Measurements from ENCODE around the gene ARID1A.
"Not testable (repeated sequence)": the region's sequence is repeated elsewhere in the genome, so short reads cannot be mapped to it uniquely, and the experiment has no call there.

The ARID1A gene

DNA sequence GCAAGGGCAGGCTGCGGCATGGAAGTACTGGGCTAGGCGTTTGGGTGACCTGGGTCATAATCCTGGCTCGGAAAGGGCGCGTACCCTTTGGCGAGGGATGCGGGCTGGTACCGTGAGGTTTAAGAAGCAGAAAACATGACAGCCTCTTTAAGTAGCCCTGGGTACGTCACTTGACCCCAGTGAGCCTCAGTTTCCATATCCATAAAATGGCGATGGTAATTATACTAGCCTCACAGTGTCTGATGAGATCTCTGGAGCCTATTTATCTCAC is 92.6 kb downstream of the ARID1A start:
- no peak for DNase-seq (ENCODE audit: low read depth)

GRCh38 chr1:26788836-26789611 is 93.2 kb downstream of the ARID1A start:
- DNase-seq (ENCODE audit: low read depth), result peak; percentile 77

DNA sequence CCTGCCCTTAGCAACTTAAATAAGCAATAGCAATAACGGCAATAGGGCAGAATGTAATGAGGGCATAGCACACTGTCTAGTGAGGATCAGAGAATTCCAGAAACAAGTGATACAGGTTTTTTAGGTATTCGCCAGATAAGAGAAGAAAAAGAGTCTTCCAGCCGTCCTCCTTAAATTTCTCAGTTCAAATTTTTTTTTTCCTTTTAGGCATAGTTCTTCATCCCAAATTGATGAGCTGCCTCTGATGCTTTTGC is 93.7 kb downstream of the ARID1A start:
- no peak for DNase-seq (ENCODE audit: low read depth)

- DNase-seq (ENCODE audit: low read depth), result no peak
Measured at GRCh38 chr1:26789931-26790330, 94.1 kb downstream of the ARID1A start.

DNA sequence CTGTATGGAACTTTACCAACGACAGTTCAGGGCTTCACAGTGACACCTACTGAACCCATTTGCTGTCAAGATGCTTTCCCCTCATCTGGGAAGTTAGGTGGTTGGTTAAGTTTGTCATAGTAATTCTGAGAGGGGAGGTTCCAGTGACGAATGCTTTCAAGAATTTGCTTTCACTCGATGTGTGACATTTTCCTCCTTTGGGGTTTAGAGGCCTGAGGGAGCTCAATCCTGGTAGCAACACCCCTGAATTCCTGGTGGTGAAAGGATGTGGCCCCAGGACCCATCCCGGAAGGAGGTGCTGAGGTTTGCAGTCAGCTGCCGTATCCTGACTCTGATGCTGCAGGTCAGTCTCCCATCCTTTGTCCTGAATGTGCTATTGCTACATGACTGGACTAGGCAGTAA is 94.7 kb downstream of the ARID1A start:
- no peak for DNase-seq (ENCODE audit: low read depth)

DNA sequence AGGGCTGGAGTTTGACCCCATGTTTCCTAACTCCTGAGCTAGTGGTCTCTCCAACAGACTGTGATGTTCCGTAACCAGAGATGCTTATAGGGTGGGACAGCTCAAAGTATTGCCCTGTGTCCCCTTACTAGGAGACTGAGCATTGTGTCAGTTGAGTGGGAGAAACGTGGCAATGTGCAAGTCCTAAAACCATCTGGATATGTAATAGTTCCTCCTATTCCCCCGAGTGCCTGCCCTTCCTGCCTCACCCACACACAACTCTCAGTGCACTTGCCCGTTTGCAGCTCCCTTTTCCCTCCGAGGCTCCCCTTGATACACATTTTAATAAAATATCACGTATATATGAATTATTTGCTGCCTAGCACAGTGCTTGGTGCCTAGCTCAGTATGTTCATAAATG is 95.3 kb downstream of the ARID1A start:
- no peak for DNase-seq (ENCODE audit: low read depth)

DNA sequence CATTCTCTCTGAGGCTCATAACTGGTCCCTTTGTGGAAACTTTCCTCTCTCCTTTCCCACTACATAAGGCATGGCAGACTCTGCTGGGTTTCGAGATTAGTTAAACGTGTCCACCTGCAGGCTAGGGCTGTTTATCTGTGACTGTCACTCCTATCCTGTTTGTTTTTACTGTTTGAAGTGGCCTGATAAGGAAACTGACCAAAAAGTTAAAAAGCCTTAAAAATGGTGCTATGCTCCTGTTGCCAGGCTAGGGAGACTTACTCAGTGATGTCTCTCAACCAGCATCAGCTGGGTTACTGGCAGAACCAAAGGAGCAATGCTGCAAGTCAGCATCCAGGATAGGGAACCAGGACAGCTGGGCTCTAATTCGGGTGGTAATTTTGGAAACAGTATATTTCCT is 95.8 kb downstream of the ARID1A start:
- DNase-seq (ENCODE audit: low read depth), result no peak

- no peak for DNase-seq (ENCODE audit: low read depth)
Measured at GRCh38 chr1:26792924-26793323, 97.1 kb downstream of the ARID1A start.

DNA sequence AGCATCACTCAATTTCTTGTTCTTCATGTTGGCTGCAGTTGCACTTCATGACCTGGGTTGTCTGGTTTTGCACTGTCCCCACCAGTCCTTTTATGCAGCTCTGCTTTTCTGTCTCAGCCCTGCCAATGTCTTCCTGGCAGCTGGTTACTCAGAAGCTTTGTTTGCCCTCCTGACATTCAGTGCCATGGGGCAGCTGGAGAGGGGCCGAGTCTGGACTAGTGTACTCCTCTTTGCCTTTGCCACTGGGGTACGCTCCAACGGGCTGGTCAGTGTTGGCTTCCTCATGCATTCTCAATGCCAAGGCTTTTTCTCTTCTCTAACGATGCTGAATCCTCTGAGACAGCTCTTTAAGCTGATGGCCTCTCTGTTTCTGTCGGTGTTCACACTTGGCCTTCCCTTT is 98.6 kb downstream of the ARID1A start:
- DNase-seq (ENCODE audit: low read depth), result no peak

DNA sequence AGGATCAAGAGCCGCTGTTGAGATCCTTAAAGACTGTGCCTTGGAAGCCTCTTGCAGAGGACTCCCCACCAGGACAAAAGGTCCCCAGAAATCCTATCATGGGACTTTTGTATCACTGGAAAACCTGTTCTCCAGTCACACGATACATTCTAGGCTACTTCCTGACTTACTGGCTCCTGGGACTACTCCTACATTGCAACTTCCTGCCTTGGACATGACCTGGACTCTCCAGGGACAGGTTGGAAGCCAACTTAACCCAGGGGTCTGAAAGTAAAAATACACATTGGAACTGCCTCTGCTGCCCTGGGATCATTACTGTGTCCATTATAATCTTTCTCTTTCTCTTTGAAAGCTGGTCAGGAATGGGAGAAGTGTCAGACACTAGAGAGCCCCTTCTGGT is 101.8 kb downstream of the ARID1A start:
- DNase-seq (ENCODE audit: low read depth), result no peak

- no peak for DNase-seq (ENCODE audit: low read depth)
Measured at GRCh38 chr1:26799479-26800142, 103.8 kb downstream of the ARID1A start.

GRCh38 chr1:26803932-26804331 is 108.1 kb downstream of the ARID1A start:
- DNase-seq (ENCODE audit: low read depth), result not testable (repeated sequence)

DNA sequence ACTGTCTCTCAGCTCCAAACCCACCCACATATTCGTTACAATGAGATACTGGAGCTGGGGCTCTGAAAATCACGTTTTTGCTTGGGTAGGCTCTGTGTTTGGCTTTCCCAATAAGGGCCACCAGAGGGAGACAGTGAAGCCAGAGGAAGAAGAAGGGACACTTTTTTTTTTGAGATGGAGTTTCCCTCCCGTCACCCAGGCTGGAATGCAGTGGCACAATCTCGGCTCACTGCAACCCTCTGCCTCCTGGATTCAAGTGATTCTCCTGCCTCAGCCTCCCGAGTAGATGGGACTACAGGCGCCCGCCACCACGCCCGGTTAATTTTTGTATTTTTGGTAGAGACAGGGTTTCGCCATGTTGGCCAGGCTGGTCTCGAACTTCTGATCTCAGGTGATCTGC is 114.3 kb downstream of the ARID1A start:
- DNase-seq (ENCODE audit: low read depth), result peak; percentile 66

- DNase-seq (ENCODE audit: low read depth), result no peak
Measured at GRCh38 chr1:26811057-26811456, 115.2 kb downstream of the ARID1A start.

DNA sequence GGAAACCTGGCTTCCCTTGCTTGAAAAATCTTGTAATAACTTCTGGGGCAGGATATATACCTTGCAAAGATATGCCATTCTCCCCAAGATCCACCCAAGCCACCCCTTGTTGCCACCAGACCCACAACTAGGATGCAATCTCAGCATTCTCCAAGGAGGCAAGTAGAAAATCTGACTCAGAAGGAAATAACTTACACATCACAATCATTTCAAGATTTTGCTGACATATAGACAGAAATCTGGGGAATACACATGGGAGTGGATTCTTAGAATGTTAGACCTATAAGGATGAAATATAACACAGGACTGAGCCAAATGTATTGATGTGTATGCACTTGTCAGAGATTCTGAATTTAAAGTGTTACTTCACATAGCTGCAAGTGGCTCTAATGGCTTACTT is 115.9 kb downstream of the ARID1A start:
- no peak for DNase-seq (ENCODE audit: low read depth)

DNA sequence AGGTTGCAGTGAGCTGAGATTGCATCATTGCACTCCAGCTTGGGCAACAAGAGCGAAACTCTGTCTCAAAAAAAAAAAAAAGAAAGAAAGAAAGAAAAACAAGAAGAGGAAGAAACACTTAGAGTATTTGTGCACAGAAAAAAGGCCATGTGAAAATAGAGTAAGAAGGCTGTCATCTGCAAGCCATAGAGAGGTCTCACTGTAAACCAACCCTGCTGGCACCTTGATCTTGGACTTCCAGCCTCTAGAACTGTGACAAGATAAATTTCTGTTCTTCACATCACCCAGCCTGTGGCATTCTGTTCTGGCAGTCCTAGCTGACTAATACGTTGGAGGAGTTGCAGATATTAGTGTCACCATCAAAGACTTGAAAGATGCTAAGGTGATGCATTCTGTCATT is 118.6 kb downstream of the ARID1A start:
- no peak for DNase-seq (ENCODE audit: low read depth)

GRCh38 chr1:26814893-26815292 is 119.1 kb downstream of the ARID1A start:
- no peak for DNase-seq (ENCODE audit: low read depth)

DNA sequence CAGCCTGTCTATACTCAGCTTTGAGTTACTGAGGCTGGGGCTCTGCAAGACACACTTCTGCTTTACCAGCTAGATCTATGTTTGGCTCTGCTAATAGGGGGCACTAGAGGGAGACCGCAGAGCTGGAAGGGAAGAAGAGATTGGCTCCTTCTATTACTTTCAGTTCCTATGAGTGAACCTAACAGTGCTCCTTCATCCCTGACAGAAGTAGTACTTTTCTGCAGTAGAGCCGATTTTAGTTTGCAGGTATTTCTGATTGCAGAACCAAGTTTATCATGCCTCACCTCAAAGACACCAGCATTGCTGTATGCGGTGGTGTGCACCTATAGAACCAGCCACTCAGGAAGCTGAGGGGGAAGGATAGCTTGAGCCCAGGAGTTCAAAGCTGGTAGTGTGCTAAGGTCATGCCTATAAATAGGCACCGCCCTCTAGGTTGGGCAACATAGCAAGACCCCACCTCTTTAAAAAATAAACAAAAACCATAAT is 125.0 kb downstream of the ARID1A start:
- DNase-seq (ENCODE audit: low read depth), result no peak

DNA sequence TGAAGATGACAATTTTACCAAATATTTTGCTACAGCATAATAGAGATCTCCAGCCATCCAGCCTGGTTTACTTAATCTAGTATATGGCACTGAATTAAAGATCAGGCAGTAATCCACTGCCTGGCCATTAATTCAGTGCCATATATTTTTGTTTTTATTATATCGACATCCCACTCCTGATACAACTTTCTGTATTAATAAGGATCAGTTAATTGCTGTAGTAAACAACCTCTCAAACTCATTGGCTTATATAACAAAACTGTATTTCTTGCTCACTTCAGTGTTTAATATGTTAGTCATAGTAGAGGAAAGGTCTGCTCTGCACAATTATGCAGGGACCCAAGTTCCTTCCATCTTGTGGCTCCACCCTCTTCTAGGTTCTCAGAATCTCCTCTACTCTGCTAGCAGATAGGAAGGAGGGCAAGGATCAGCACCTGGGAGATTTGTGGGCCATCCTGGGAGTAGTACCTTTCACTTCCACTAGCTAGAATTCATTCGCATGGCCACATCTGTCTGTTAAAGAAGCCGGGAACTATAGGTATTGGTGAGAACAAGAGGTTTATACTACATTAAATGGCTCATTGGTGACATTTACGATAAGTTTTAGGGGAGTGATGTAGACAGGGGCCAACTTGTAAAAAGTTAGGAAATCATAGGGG is 127.1 kb downstream of the ARID1A start:
- no peak for DNase-seq (ENCODE audit: low read depth)

DNA sequence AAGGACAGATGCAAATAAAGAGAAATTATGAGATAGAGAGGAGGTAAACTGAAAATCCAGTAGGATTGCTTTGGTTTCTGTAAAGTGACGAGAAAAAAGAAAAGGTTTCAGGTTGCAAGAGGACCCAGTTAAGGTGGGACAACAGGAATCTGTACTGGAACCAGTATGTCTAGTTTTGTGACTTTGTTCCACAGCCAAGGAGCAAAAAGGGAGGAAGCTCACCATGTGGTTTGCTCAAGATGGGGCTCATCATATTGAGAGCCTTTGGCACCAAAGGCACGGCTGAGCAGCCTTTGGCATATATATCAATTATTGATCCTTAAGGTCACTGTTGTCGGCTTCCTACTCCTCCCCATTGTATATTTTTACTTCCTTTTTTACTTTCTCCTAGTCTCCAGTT is 128.9 kb downstream of the ARID1A start:
- DNase-seq (ENCODE audit: low read depth), result no peak

DNA sequence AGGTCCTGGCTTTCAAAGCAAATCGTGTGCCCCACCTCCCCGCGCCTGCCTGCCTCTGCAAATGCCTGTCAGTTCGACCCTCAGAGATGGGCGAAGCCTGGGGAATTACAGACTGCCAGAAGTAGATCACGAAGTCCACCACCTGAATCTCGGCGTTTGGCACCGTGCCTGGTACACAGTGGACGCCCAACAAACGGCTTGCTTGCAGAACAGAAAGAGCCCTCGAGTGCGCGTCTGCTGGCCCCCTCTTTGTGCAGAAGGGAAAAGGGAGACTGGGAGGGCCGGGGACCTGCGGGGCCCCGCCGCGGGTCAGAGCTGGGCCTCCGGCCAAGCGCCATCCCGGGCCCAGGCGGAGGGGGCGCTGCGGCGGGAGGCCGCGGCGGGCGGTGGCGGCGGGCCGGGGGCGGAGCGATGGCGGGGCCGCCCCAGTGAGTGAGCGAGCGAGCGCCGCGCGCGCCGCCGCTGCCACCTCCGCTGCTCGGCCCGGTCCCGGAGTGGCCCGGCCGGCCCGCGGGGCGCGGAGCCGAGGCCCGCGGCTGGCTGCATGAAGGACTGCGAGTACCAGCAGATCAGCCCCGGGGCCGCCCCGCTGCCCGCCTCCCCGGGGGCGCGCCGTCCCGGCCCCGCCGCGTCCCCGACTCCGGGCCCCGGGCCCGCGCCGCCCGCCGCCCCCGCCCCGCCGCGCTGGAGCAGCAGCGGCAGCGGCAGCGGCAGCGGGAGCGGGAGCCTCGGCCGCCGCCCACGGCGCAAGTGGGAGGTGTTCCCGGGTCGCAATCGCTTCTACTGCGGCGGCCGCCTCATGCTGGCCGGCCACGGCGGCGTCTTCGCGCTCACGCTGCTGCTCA is 130.7 kb downstream of the ARID1A start, which contains the start of gene ZDHHC18:
TSS of gene ZDHHC18 (plus strand) at position 428 of the 845 bp plus-strand sequence. CDS start at position 545, 117 bp downstream.
- DNase-seq (ENCODE audit: low read depth), result peak; percentile 32

DNA sequence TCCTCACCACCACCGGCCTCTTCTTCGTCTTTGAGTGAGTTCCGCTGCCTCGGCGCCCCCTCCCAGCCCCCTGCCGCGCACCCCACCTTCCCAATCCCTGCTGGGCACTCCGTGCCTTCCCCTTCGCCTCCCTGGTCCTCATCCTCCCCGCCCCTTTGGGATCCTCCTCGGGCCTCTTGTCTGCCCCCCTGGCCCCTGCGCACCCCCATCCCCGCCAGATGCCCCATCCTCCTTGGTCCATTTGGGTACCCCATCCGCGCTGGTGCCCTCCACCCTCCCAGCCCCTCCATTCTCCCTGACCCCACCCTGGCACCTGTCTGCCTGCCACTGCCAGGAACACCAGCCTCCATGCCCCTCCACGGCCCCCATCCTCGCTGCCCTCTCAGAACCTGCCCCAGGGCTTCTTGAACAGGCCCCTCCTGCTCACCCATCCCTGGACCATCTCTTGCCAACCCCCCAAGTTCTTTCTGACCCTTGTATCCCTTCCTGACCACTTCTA is 131.3 kb downstream of the ARID1A start:
- no peak for DNase-seq (ENCODE audit: low read depth)

Measured in stimulated activated CD8-positive, alpha-beta memory T cell treated with anti-CD3 and anti-CD28 coated beads, Interleukin-15, amount 100 ng/mL, for 1 hour (primary cell).